Ovary (tissue), 9 donors: ENCODE results near the gene CDCP1. TPM values are rescaled to one million over a fixed set of nuclear protein-coding genes. Genes with fewer than 3 reads are reported as not detected.
A peak's percentile ranks its signal among the peaks of the same experiment; 100 is the strongest.

Experiments
- DNase-seq, 5 donors: peaks; one replicate each; pipeline ENCODE4 v3.0.0-alpha.2; 2019 to 2020
- H3K27ac ChIP-seq, 2 donors: fragments of 200-600 bp; one replicate each; pipeline versions ENCODE4 v1.5.1 to v1.8.0; 2019 to 2022
- H3K27me3 ChIP-seq: fragments of 200-600 bp; one replicate; pipeline ENCODE4 v1.8.0; 2022
- H3K36me3 ChIP-seq: fragments of 200-600 bp; sonication (generic); one replicate; pipeline ENCODE4 v1.5.1; 2019
- H3K4me1 ChIP-seq: one replicate; pipeline ENCODE4 v1.8.1; 2013; ENCODE audit warnings: mild to moderate bottlenecking, moderate library complexity; ENCODE audit not compliant: insufficient read depth
- H3K4me3 ChIP-seq: fragments of 200-600 bp; sonication (generic); one replicate; pipeline ENCODE4 v1.5.1; 2017
- H3K9me3 ChIP-seq, 2 donors: fragments of 200-600 bp in 1 of 2; sonication (generic) in 1 of 2; one replicate each; pipeline versions ENCODE4 v1.5.1 to v1.8.1; 2013 to 2019; ENCODE audit warnings: mild to moderate bottlenecking in 1 of 2, moderate library complexity in 1 of 2
- EP300 ChIP-seq: sonication (generic); formaldehyde crosslinking; IDR thresholded peaks from one replicate; pipeline ENCODE4 v1.6.1; 2017; ENCODE audit warnings: antibody characterized with exemption
- POLR2A ChIP-seq: fragments of 450-650 bp; IDR thresholded peaks from one replicate; pipeline ENCODE4 v1.6.1; 2017; ENCODE audit warnings: antibody characterized with exemption, mild to moderate bottlenecking, moderate library complexity
- WGBS, 3 donors: extraction: QIAGEN DNeasy Blood & Tissue Kit in 1 of 3; methylation state at CpG; one replicate each; pipeline versions ENCODE4 v1.1.5 to v1.1.7; 2013 to 2017; 5-methylcytosine and 5-hydroxymethylcytosine counted together
- intact Hi-C, 4 donors: fragments of 100-400 bp; cut with DNase I; formaldehyde crosslinking; loops; one replicate each; pipeline versions ENCODE4 v1.11.0 to v1.15.1; 2022 to 2023
- polyA plus RNA-seq, 2 donors: library from polyadenylated mRNA; stranded (reverse); fragments of 200-250 nt in 1 of 2; fragments of 350-450 nt in 1 of 2; fragmentation: Illumina TruSeq in 1 of 2; extraction: RNeasy Lipid Tissue Mini Kit (QIAGEN cat#74804) in 1 of 2; gene quantifications; one replicate each; pipeline ENCODE4 v1.2.3, GENCODE V29; 2013 to 2014
- total RNA-seq, 7 donors: library from RNA; depleted of rRNA in 2 of 7; stranded (reverse); fragments of >200 nt in 2 of 7; fragmentation: NEBNext Ultra II Directional in 3 of 7; extraction: Animal tissue kit (Norgen Biotek cat#: 25700) in 3 of 7; gene quantifications; one replicate each; pipeline versions ENCODE4 v1.1.0 to v1.2.4, GENCODE V29; 2016 to 2023
- TF ChIP-seq, protein P1 (sequence below), 3 donors: fragments of 450-650 bp in 2 of 3; fragments of 200-600 bp in 1 of 3; IDR thresholded peaks; one replicate each; pipeline versions ENCODE4 v1.5.1 to v1.8.0; 2016 to 2022; ENCODE audit warnings: antibody characterized with exemption in 3 of 3, mild to moderate bottlenecking in 1 of 3
- donor health status: DM: no; HTN: no; CAD: no; lungs with moderate emphysema.
- donor health status: DM: no; HTN: no; CAD: no.
- donor health status: Bipolar disorder and iron deficiency.
- donor health status: DM: yes; HTN: yes; CAD: no.
- donor health status: DM: no; HTN: no; CAD: no.
- donor health status: DM: yes; HTN: yes; CAD: no.

Gene CDCP1
- total and polyA plus RNA-seq, 9 donors: 0.12 to 14.4 (median 1.7) TPM

DNA sequence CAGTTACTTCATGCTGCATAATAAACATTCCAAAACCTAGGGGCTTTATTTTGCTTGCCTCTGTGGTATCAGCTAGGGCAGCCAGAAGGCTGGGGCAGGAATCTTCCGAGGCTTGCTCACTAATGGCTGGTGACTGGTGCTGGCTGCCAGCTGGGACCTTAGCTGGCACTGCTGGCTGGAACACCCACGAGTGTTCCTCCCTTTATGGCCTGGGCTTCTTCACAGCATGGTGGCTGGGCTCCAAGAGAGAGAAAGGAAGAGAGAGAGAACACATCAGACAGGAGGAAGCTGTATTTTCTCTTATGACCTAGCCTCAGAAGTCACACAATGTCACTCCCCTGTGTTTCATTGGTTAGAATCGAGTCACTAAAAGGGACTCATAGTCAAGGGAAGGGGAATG is 23.9 kb upstream of the CDCP1 start:
- Histone ChIP-seq H3K4me1 (peaks cover 2% of the 10 kb centered on the region), H3K4me3 (no peak overlapping the region), H3K27ac (no peak overlapping the region), H3K36me3 (no peaks in the 10 kb centered on the region), H3K27me3 (no peaks in the 10 kb centered on the region), H3K9me3 (no peaks in the 10 kb centered on the region)
- intact Hi-C loops: no loop called here
- DNase-seq: no peak
- WGBS, 3 donors: 34 to 42% (median 37%) methylated on average over 3 of the region's 3 CpGs
- TF ChIP-seq, protein P1, sequence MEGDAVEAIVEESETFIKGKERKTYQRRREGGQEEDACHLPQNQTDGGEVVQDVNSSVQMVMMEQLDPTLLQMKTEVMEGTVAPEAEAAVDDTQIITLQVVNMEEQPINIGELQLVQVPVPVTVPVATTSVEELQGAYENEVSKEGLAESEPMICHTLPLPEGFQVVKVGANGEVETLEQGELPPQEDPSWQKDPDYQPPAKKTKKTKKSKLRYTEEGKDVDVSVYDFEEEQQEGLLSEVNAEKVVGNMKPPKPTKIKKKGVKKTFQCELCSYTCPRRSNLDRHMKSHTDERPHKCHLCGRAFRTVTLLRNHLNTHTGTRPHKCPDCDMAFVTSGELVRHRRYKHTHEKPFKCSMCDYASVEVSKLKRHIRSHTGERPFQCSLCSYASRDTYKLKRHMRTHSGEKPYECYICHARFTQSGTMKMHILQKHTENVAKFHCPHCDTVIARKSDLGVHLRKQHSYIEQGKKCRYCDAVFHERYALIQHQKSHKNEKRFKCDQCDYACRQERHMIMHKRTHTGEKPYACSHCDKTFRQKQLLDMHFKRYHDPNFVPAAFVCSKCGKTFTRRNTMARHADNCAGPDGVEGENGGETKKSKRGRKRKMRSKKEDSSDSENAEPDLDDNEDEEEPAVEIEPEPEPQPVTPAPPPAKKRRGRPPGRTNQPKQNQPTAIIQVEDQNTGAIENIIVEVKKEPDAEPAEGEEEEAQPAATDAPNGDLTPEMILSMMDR (IDR thresholded peaks at IDR 0.05): no peak
- TF ChIP-seq POLR2A: no peak
- no peak for TF ChIP-seq EP300

DNA sequence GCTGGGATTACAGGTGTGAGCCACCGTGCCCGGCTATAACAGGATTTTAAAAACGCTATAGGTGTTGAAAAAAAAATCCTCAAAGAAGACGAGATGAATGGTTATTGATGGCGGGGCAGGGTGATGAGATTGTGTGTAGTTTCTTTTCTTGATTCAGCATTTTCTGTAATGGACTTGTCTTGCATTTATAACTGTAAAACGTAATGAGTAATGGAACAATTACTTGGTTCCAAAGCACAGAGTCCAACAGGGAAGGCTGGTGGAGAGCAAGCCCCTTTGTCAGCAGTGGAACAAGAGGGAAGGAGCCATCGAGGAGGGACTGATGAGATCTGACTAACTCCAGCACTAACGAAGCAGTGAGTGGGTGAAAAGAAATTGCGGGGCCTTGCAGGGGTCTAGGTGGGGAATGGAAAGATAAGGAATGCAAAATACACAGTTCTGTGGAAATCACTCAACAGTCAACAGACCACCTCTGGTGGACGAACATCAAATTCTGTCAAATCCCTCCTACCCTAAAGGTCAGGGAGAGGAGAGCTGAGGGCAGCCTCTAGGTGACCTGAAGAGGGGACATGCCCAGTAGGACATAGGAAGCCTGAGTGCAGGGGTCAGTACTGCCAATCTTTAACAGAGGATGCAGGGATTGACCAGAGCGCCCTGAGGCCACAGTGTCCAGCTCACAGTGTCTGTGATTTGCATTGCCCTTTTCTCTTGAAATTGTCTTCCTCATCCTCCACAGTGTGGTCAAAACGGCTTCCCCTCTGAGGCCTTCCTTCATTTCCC is 23.1 kb upstream of the CDCP1 start:
- Histone ChIP-seq H3K4me3 (no peak overlapping the region), H3K4me1 (peaks cover 2% of the 10 kb centered on the region), H3K9me3 (no peaks in the 10 kb centered on the region), H3K27ac (no peak overlapping the region), H3K27me3 (no peaks in the 10 kb centered on the region), H3K36me3 (no peaks in the 10 kb centered on the region)
- 87 to 92% (median 90%) methylated on average over 12 of the region's 12 CpGs for WGBS, 3 donors
- no peak for DNase-seq
- no peak for TF ChIP-seq EP300
- TF ChIP-seq, protein P1 (IDR thresholded peaks at IDR 0.05): no peak
- TF ChIP-seq POLR2A: no peak
- intact Hi-C loops: no loop called here

DNA sequence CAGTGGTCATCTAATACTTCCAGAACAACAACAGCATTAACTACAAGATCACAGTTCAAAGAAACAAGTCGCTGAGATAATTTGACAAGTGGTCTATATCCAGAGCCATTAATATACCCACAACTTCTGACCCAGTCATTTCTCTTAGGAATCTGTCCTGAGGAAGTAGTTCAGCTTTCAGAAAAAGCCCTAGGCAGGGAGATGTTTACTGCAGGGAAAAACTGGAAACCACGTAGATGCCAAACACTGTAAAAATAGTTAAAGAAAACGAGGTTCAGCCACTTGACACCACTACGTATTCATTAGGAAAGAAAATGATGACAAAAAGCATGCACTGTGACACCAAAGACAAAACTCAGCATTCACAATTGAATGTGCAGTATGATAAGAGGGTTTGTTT is 22.3 kb upstream of the CDCP1 start:
- intact Hi-C loops: no loop called here

DNA sequence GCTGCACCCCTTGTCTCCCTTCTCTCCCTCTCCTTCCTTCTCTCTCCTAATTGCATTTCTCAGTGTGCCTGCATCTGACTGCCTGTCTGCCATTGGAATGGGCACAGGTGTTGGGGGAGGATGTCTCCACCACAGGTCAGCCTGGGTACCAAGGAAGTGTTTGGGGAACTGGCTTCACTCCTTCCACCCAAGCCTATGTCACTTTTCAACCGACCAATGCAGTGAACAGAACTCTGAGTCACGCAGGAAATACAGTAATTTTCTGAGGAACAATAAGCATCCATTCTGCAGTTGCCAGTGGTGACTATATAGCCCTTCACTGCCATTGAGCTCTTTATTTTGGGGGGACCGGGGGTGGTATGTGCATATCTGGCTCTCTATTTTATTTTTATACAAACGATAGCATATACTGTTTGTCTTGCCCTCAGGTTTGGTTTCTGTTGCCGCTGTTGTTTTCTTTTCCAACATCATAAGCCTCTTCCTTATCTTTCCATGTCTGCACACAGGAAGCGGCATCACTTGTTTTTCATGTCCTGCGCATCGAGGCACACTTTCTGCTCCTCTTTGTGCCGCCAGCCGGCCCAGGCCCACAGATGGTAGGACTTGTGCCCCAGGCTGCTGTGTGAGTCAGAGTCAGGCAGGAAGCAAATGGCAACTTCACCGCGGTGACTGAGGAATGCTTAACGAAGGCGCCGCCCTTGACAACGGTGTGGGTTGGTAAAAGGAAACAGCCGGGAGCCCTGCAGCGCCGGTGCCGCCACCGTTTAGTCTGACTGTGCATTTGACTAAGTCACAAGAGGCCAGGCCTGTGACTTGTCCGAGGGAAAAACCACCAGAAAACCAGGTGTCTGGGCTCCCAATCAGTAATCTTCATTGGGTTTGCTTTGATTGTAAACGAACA is 21.1 kb upstream of the CDCP1 start:
- TF ChIP-seq, protein P1 (IDR thresholded peaks at IDR 0.05): no peak
- no peak for TF ChIP-seq EP300
- no peak for TF ChIP-seq POLR2A
- 10 to 29% (median 16%) methylated on average over 23 of the region's 23 CpGs for WGBS, 3 donors
- no peak overlapping the region for H3K27ac ChIP-seq

More for the DNA sequence above, 22.3 kb upstream of the CDCP1 start:
- TF ChIP-seq, protein P1 (IDR thresholded peaks at IDR 0.05): no peak
- no peak for TF ChIP-seq EP300
- TF ChIP-seq POLR2A: no peak
- 72 to 80% (median 73%) methylated on average over 4 of the region's 4 CpGs for WGBS, 3 donors
- Histone ChIP-seq H3K27ac (no peak overlapping the region), H3K4me3 (no peak overlapping the region), H3K27me3 (no peaks in the 10 kb centered on the region), H3K9me3 (no peaks in the 10 kb centered on the region), H3K36me3 (no peaks in the 10 kb centered on the region), H3K4me1 (peaks cover 2% of the 10 kb centered on the region)
- no peak for DNase-seq

More for the DNA sequence above, 21.1 kb upstream of the CDCP1 start:
- Histone ChIP-seq H3K9me3 (no peaks in the 10 kb centered on the region), H3K36me3 (no peaks in the 10 kb centered on the region), H3K4me3 (no peak overlapping the region), H3K4me1 (peaks cover 2% of the 10 kb centered on the region), H3K27me3 (no peaks in the 10 kb centered on the region)
- peak; percentile 23 to 55 (median 32) for DNase-seq
- intact Hi-C loops: no loop called here
